ENCODE measurements around the gene CCDC85B. TPM values are rescaled to one million over a fixed set of nuclear protein-coding genes. Genes with fewer than 3 reads are reported as not detected.

Gene CCDC85B
- total RNA-seq, 2 donors from 2014 or later: 49.8 to 54.5 TPM

DNA sequence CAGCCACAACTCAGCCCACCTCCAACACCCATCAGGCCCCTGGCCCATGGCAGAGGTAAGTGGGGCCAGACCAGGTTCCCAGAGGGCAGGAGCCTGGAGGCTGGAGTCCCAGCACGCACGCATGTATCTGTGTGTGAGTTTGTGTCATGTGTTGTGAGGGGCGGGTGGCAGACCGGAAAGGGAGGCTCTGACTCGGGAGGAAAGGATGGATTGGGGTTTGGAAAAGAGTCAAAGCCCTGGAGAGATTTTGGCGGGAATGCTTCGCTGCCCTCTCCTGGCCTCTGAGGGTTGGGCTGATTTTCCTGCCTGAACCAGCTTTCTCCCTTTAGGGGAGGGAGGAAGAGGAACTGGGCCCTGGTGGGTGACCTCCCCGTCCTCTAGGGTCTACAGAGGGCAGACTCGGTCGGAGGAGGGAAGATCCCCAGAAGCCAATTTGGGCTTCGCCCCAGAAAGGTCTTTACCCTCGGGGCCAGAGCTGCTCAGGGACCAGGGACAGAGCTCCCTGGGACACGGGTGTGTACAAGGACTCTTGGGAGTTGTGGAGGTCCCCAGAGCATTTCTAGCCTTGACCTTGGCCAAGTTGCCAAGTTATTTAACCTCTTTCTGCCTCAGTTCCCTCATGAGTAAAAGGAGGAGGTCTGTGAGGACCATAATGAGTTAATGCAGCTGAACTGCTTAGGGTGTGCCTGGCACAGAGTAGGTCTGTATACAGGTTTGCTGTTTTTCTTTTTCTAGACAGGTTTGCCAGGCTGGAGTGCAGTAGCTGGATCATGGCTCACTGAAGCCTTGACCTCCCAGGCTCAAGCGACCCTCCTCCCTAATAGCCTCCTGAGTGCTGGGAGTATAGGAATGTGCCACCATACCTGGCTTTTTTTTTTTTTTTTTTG is 21.5 kb downstream of the CCDC85B start:
- 15 to 21% methylated on average over 12 to 14 of the region's 14 CpGs for WGBS, 2 donors
- no peaks in the 10 kb centered on the region for H3K27me3 ChIP-seq
- peak; percentile 21 for ATAC-seq
- H3K4me1 ChIP-seq: peaks cover 21% of the 10 kb centered on the region
- H3K36me3 ChIP-seq (replicated peaks in 1 of 2; ENCODE audit: insufficient read depth in 1 of 2, low read depth in 2 of 2): no peaks in the 10 kb centered on the region
- no peak overlapping the region for H3K27ac ChIP-seq
- DNase-seq: peak in 2 of 4 donors; percentile 20 to 31
- H3K4me3 ChIP-seq: no peak overlapping the region
- intact Hi-C loops (cut with DNase I): no loop called here
- TF ChIP-seq, protein P1, sequence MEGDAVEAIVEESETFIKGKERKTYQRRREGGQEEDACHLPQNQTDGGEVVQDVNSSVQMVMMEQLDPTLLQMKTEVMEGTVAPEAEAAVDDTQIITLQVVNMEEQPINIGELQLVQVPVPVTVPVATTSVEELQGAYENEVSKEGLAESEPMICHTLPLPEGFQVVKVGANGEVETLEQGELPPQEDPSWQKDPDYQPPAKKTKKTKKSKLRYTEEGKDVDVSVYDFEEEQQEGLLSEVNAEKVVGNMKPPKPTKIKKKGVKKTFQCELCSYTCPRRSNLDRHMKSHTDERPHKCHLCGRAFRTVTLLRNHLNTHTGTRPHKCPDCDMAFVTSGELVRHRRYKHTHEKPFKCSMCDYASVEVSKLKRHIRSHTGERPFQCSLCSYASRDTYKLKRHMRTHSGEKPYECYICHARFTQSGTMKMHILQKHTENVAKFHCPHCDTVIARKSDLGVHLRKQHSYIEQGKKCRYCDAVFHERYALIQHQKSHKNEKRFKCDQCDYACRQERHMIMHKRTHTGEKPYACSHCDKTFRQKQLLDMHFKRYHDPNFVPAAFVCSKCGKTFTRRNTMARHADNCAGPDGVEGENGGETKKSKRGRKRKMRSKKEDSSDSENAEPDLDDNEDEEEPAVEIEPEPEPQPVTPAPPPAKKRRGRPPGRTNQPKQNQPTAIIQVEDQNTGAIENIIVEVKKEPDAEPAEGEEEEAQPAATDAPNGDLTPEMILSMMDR (IDR thresholded peaks at IDR 0.05): peak in 4 of 7 experiments; percentile 17 to 31 (median 19)
- no peak for TF ChIP-seq POLR2A (IDR thresholded peaks at IDR 0.05)
- H3K9me3 ChIP-seq: no peaks in the 10 kb centered on the region

DNA sequence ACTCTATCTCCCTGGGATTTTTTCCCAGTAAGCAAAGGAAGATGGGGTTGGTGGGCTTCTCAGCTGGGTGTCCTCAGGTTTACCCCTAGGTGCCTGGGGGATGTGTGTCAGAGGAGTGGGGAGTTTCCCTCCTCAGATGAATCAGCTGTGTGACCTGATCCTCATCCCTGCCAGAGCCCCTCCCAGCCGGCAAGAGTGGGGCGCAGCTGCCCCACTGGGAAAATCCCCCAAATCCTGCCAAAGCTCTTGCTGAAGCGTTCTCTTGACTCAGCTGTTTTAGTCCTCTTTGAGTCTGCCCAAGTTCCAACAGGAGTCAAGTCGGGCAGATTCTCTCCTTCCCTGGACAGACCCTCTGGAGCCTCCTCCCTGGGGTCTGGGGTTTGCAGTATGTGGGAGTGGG is 22.4 kb downstream of the CCDC85B start:
- Histone ChIP-seq H3K27ac (no peak overlapping the region), H3K4me1 (peaks cover 30% of the 10 kb centered on the region)

DNA sequence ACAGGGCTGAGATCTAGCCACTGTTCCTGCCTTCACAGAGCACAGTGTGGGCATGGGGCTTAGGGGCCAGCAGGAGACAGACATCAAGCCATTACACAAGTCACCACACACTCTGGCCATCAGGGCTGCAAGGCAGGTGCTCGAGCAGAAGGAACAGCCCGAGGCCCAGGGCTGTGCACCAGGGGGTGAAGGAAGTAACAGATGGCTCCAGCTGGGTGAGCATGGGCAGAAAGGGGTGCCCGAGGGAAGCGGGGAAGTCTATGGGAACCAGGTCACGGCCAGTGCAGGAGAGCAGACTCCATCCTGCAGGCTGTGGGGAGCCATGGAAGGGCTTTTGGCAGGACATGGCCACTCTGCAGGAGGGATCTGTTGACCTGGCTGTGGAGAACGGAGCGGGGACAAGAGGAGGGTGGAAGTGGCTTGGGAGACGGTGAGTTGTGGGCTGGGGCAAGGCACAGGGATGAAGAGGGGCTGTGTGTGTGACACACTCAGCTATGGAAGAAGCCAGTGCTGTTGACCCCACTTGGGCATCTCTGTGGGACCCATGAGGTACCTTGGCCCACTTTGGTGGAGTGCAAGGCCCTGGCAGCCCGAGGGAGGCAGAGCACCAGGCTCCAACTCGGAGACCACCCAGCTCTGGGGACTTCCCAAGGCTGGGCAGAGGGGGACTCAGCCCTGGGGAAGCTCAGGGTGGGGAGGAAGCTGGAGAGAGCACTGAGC is 24.8 kb downstream of the CCDC85B start:
- H3K4me1 ChIP-seq: peaks cover 40% of the 10 kb centered on the region
- intact Hi-C loops (cut with DNase I): no loop called here
- ATAC-seq (no peak), DNase-seq (no peak)
- no peaks in the 10 kb centered on the region for H3K27me3 ChIP-seq
- H3K9me3 ChIP-seq: no peaks in the 10 kb centered on the region
- TF ChIP-seq, protein P1 (IDR thresholded peaks at IDR 0.05): no peak
- TF ChIP-seq POLR2A (IDR thresholded peaks at IDR 0.05): no peak
- no peaks in the 10 kb centered on the region for H3K36me3 ChIP-seq (replicated peaks in 1 of 2; ENCODE audit: insufficient read depth in 1 of 2, low read depth in 2 of 2)
- H3K27ac ChIP-seq: peak overlapping the region; percentile 25 to 62 (median 48)
- 55 to 77% methylated on average over 8 to 10 of the region's 10 CpGs for WGBS, 2 donors
- H3K4me3 ChIP-seq: no peak overlapping the region

More for the DNA sequence above, 22.4 kb downstream of the CCDC85B start:
- TF ChIP-seq, protein P1 (IDR thresholded peaks at IDR 0.05): no peak
- Histone ChIP-seq H3K27me3 (no peaks in the 10 kb centered on the region), H3K36me3 (replicated peaks in 1 of 2; ENCODE audit: insufficient read depth in 1 of 2, low read depth in 2 of 2) (no peaks in the 10 kb centered on the region), H3K9me3 (no peaks in the 10 kb centered on the region), H3K4me3 (no peak overlapping the region)
- ATAC-seq (no peak), DNase-seq (no peak)
- WGBS, 2 donors: 68 to 82% methylated on average over 2 to 4 of the region's 4 CpGs
- intact Hi-C loops (cut with DNase I): no loop called here

GRCh38 chr11:65915821-65916251 is 25.4 kb downstream of the CCDC85B start:
- Histone ChIP-seq H3K27ac (peak overlapping the region; percentile 25 to 62 (median 48)), H3K9me3 (no peaks in the 10 kb centered on the region), H3K27me3 (no peaks in the 10 kb centered on the region), H3K4me1 (peaks cover 46% of the 10 kb centered on the region), H3K36me3 (replicated peaks in 1 of 2; ENCODE audit: insufficient read depth in 1 of 2, low read depth in 2 of 2) (no peaks in the 10 kb centered on the region), H3K4me3 (no peak overlapping the region)
- 18 to 37% methylated on average over 2 to 13 of the region's 13 CpGs for WGBS, 2 donors
- intact Hi-C loops (cut with DNase I): no loop called here
- peak in 2 of 3 donors; percentile 12 to 23 for TF ChIP-seq POLR2A (IDR thresholded peaks at IDR 0.05)
- TF ChIP-seq, protein P1 (IDR thresholded peaks at IDR 0.05): no peak
- DNase-seq: peak; percentile 57 to 75 (median 65)
- peak; percentile 11 for ATAC-seq

Data from body of pancreas (tissue), 4 donors.